ENCODE data around the gene RIBC2.
"Not testable (repeated sequence)": the region's sequence is repeated elsewhere in the genome, so short reads cannot be mapped to it uniquely, and the experiment has no call there.

Gene RIBC2

GRCh38 chr22:45448431-45448830, 34.9 kb downstream of the RIBC2 start:
- Histone ChIP-seq H3K9me3 (ENCODE audit: control insufficient read depth, insufficient read depth, low read length) (no peaks in the 10 kb centered on the region), H3K4me1 (ENCODE audit: insufficient read depth, low read length) (no peaks in the 10 kb centered on the region; the same call in 1 of the 2 replicates), H3K9ac (ENCODE audit: low read depth, low read length) (no peak overlapping the region), H3K36me3 (ENCODE audit: insufficient read depth, low read length) (no peaks in the 10 kb centered on the region)

- not testable (repeated sequence) for H3K9ac ChIP-seq (ENCODE audit: low read depth, low read length); H3K9me3 ChIP-seq (ENCODE audit: control insufficient read depth, insufficient read depth, low read length); H3K36me3 ChIP-seq (ENCODE audit: insufficient read depth, low read length); H3K4me1 ChIP-seq (ENCODE audit: insufficient read depth, low read length)
These were observed 35.9 kb downstream of the RIBC2 start for GRCh38 chr22:45449442-45449841.

GRCh38 chr22:45450101-45450785, 36.8 kb downstream of the RIBC2 start:
- Histone ChIP-seq H3K9me3 (ENCODE audit: control insufficient read depth, insufficient read depth, low read length) (no peaks in the 10 kb centered on the region), H3K36me3 (ENCODE audit: insufficient read depth, low read length) (no peaks in the 10 kb centered on the region), H3K4me1 (ENCODE audit: insufficient read depth, low read length) (no peaks in the 10 kb centered on the region), H3K9ac (ENCODE audit: low read depth, low read length) (no peak overlapping the region)

- Histone ChIP-seq H3K9ac (ENCODE audit: low read depth, low read length) (no peak overlapping the region), H3K36me3 (ENCODE audit: insufficient read depth, low read length) (no peaks in the 10 kb centered on the region), H3K4me1 (ENCODE audit: insufficient read depth, low read length) (no peaks in the 10 kb centered on the region), H3K9me3 (ENCODE audit: control insufficient read depth, insufficient read depth, low read length) (no peaks in the 10 kb centered on the region)
These were observed 37.6 kb downstream of the RIBC2 start for GRCh38 chr22:45450921-45451651.

GRCh38 chr22:45451972-45452371, 38.5 kb downstream of the RIBC2 start:
- no peaks in the 10 kb centered on the region for H3K4me1 ChIP-seq (ENCODE audit: insufficient read depth, low read length)
- H3K36me3 ChIP-seq (ENCODE audit: insufficient read depth, low read length) = no peaks in the 10 kb centered on the region
- no peaks in the 10 kb centered on the region for H3K9me3 ChIP-seq (ENCODE audit: control insufficient read depth, insufficient read depth, low read length)
- H3K9ac ChIP-seq (ENCODE audit: low read depth, low read length) = no peak overlapping the region

GRCh38 chr22:45452565-45453379, 39.3 kb downstream of the RIBC2 start:
- no peak overlapping the region for H3K9ac ChIP-seq (ENCODE audit: low read depth, low read length)
- H3K4me1 ChIP-seq (ENCODE audit: insufficient read depth, low read length) = no peaks in the 10 kb centered on the region
- H3K9me3 ChIP-seq (ENCODE audit: control insufficient read depth, insufficient read depth, low read length) = no peaks in the 10 kb centered on the region
- H3K36me3 ChIP-seq (ENCODE audit: insufficient read depth, low read length) = no peaks in the 10 kb centered on the region

GRCh38 chr22:45453764-45454163, 40.3 kb downstream of the RIBC2 start:
- H3K4me1 ChIP-seq (ENCODE audit: insufficient read depth, low read length) = no peaks in the 10 kb centered on the region
- H3K9ac ChIP-seq (ENCODE audit: low read depth, low read length) = no peak overlapping the region
- no peaks in the 10 kb centered on the region for H3K9me3 ChIP-seq (ENCODE audit: control insufficient read depth, insufficient read depth, low read length)
- no peaks in the 10 kb centered on the region for H3K36me3 ChIP-seq (ENCODE audit: insufficient read depth, low read length)

- Histone ChIP-seq H3K9ac (ENCODE audit: low read depth, low read length) (no peak overlapping the region), H3K9me3 (ENCODE audit: control insufficient read depth, insufficient read depth, low read length) (no peaks in the 10 kb centered on the region)
These were observed 40.8 kb downstream of the RIBC2 start for GRCh38 chr22:45454275-45454674.

GRCh38 chr22:45455212-45455611, 41.7 kb downstream of the RIBC2 start:
- Histone ChIP-seq H3K4me1 (ENCODE audit: insufficient read depth, low read length) (no peaks in the 10 kb centered on the region), H3K9me3 (ENCODE audit: control insufficient read depth, insufficient read depth, low read length) (no peaks in the 10 kb centered on the region), H3K9ac (ENCODE audit: low read depth, low read length) (no peak overlapping the region), H3K36me3 (ENCODE audit: insufficient read depth, low read length) (no peaks in the 10 kb centered on the region)

More at GRCh38 chr22:45454275-45454674, 40.8 kb downstream of the RIBC2 start:
- Histone ChIP-seq H3K4me1 (ENCODE audit: insufficient read depth, low read length) (no peaks in the 10 kb centered on the region), H3K36me3 (ENCODE audit: insufficient read depth, low read length) (no peaks in the 10 kb centered on the region)

- Histone ChIP-seq H3K9me3 (ENCODE audit: control insufficient read depth, insufficient read depth, low read length) (no peaks in the 10 kb centered on the region), H3K9ac (ENCODE audit: low read depth, low read length) (no peak overlapping the region), H3K4me1 (ENCODE audit: insufficient read depth, low read length) (no peaks in the 10 kb centered on the region), H3K36me3 (ENCODE audit: insufficient read depth, low read length) (no peaks in the 10 kb centered on the region)
These were observed 42.1 kb downstream of the RIBC2 start for GRCh38 chr22:45455621-45456020.

GRCh38 chr22:45456811-45457210, 43.3 kb downstream of the RIBC2 start:
- Histone ChIP-seq H3K9me3 (ENCODE audit: control insufficient read depth, insufficient read depth, low read length) (no peaks in the 10 kb centered on the region), H3K36me3 (ENCODE audit: insufficient read depth, low read length) (no peaks in the 10 kb centered on the region), H3K9ac (ENCODE audit: low read depth, low read length) (no peak overlapping the region), H3K4me1 (ENCODE audit: insufficient read depth, low read length) (no peaks in the 10 kb centered on the region)

- Histone ChIP-seq H3K9me3 (ENCODE audit: control insufficient read depth, insufficient read depth, low read length) (no peaks in the 10 kb centered on the region), H3K36me3 (ENCODE audit: insufficient read depth, low read length) (no peaks in the 10 kb centered on the region), H3K4me1 (ENCODE audit: insufficient read depth, low read length) (no peaks in the 10 kb centered on the region), H3K9ac (ENCODE audit: low read depth, low read length) (no peak overlapping the region)
These were observed 45.0 kb downstream of the RIBC2 start for GRCh38 chr22:45458532-45458931.

- no peaks in the 10 kb centered on the region for H3K4me1 ChIP-seq (ENCODE audit: insufficient read depth, low read length)
- no peaks in the 10 kb centered on the region for H3K36me3 ChIP-seq (ENCODE audit: insufficient read depth, low read length)
- no peak overlapping the region for H3K9ac ChIP-seq (ENCODE audit: low read depth, low read length)
- no peaks in the 10 kb centered on the region for H3K9me3 ChIP-seq (ENCODE audit: control insufficient read depth, insufficient read depth, low read length)
These were observed 45.7 kb downstream of the RIBC2 start for GRCh38 chr22:45459235-45459634.

- Histone ChIP-seq H3K9me3 (ENCODE audit: control insufficient read depth, insufficient read depth, low read length) (no peaks in the 10 kb centered on the region), H3K9ac (ENCODE audit: low read depth, low read length) (no peak overlapping the region), H3K36me3 (ENCODE audit: insufficient read depth, low read length) (no peaks in the 10 kb centered on the region), H3K4me1 (ENCODE audit: insufficient read depth, low read length) (no peaks in the 10 kb centered on the region)
These were observed 47.0 kb downstream of the RIBC2 start for GRCh38 chr22:45460288-45461109.

Data from ES-I3 (cell line).